Measurements from ENCODE around the gene LOXL1.

- TF ChIP-seq, protein P1, sequence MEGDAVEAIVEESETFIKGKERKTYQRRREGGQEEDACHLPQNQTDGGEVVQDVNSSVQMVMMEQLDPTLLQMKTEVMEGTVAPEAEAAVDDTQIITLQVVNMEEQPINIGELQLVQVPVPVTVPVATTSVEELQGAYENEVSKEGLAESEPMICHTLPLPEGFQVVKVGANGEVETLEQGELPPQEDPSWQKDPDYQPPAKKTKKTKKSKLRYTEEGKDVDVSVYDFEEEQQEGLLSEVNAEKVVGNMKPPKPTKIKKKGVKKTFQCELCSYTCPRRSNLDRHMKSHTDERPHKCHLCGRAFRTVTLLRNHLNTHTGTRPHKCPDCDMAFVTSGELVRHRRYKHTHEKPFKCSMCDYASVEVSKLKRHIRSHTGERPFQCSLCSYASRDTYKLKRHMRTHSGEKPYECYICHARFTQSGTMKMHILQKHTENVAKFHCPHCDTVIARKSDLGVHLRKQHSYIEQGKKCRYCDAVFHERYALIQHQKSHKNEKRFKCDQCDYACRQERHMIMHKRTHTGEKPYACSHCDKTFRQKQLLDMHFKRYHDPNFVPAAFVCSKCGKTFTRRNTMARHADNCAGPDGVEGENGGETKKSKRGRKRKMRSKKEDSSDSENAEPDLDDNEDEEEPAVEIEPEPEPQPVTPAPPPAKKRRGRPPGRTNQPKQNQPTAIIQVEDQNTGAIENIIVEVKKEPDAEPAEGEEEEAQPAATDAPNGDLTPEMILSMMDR (CRISPR knock-in tag; IDR thresholded peaks at IDR 0.05) = no peak
- no peak for TF ChIP-seq NCOA1 (CRISPR knock-in tag; IDR thresholded peaks at IDR 0.05)
Measured at GRCh38 chr15:73937726-73938125, 11.5 kb downstream of the LOXL1 start.
